Gastrocnemius medialis (tissue), 4 donors: ENCODE data around the gene AFAP1L2.

Experiments
- CTCF ChIP-seq, 5 experiments: fragments of 450-650 bp in 3 of 5; fragments of 200-600 bp in 2 of 5; sonication (generic) in 2 of 5; IDR thresholded peaks in 4 of 5; conservative IDR thresholded peaks in 1 of 5; 1 replicate in 4 of 5; 2 replicates in 1 of 5; pipeline ENCODE4 v1.5.1; 2016 to 2019; ENCODE audit warnings: antibody characterized with exemption in 5 of 5, mild to moderate bottlenecking in 3 of 5, moderate library complexity in 3 of 5
- POLR2A ChIP-seq, 2 donors: fragments of 450-650 bp; IDR thresholded peaks; one replicate each; pipeline ENCODE4 v1.6.1; 2017; ENCODE audit warnings: antibody characterized with exemption in 2 of 2, mild to moderate bottlenecking in 2 of 2, moderate library complexity in 2 of 2

GRCh38 chr10:114402871-114403540, 1.3 kb downstream of the AFAP1L2 start:
- TF ChIP-seq CTCF (IDR thresholded peaks at IDR 0.05 in 4 of 5, conservative IDR thresholded peaks at IDR 0.05 in 1 of 5) (no peak), POLR2A (IDR thresholded peaks at IDR 0.05) (no peak)
